ENCODE measurements around the gene CLINT1. TPM values are rescaled to one million over a fixed set of nuclear protein-coding genes. Genes with fewer than 3 reads are reported as not detected.
A peak's percentile ranks its signal among the peaks of the same experiment; 100 is the strongest.

Gene CLINT1
- total RNA-seq, 1 experiment from 2014 or later: 79.6 TPM

GRCh38 chr5:157836121-157836753 is 22.7 kb downstream of the CLINT1 start:
- CTCF ChIA-PET: interaction anchor here (0.5 kb wide), 1 partner anchor 21 kb away, joined by 3 read pairs; no protein-coding TSS in a partner anchor
- Mint-ChIP-seq H3K4me1 (peaks cover 5% of the 10 kb centered on the region; the same call in 1 of the 2 replicates), H3K36me3 (no peaks in the 10 kb centered on the region), H3K27ac (no peak overlapping the region; the same call in 1 of the 2 replicates), H3K9me3 (no peaks in the 10 kb centered on the region), H3K27me3 (ENCODE audit: low read depth) (no peaks in the 10 kb centered on the region), H3K4me3 (no peak overlapping the region)
- no peak for ATAC-seq
- no peak for TF ChIP-seq TEAD1 (CRISPR knock-in tag; IDR thresholded peaks at IDR 0.05)
- no peak for TF ChIP-seq ZNF263 (CRISPR knock-in tag; IDR thresholded peaks at IDR 0.05; ENCODE audit: low read depth)
- TF ChIP-seq ARID4B (CRISPR knock-in tag; IDR thresholded peaks at IDR 0.05; ENCODE audit: borderline replicate concordance): no peak
- POLR2A ChIA-PET: no interaction called here
- no peak for DNase-seq (ENCODE audit: low spot score)

GRCh38 chr5:157835041-157835440 is 23.9 kb downstream of the CLINT1 start:
- Mint-ChIP-seq H3K27me3 (ENCODE audit: low read depth) (no peaks in the 10 kb centered on the region), H3K9me3 (no peaks in the 10 kb centered on the region), H3K4me1 (peaks cover 5% of the 10 kb centered on the region; the same call in 1 of the 2 replicates), H3K27ac (0 out of 2 replicates have a peak overlapping the region, but pooled peaks have one; percentile 22), H3K36me3 (no peaks in the 10 kb centered on the region), H3K4me3 (no peak overlapping the region)
- no peak for DNase-seq (ENCODE audit: low spot score)
- POLR2A ChIA-PET: interaction anchor here (0.6 kb wide), 1 partner anchor 17 kb away, joined by 7 read pairs; no protein-coding TSS in a partner anchor
- CTCF ChIA-PET: interaction anchor here (1.0 to 1.1 kb wide), 3 partner anchors 20 to 160 kb away, joined by 3 read pairs; no protein-coding TSS in a partner anchor
- no peak for ATAC-seq
- TF ChIP-seq TEAD1 (CRISPR knock-in tag; IDR thresholded peaks at IDR 0.05) (no peak), JUN (CRISPR knock-in tag; IDR thresholded peaks at IDR 0.05) (no peak), GRHL2 (CRISPR knock-in tag; IDR thresholded peaks at IDR 0.05; ENCODE audit: insufficient replicate concordance, severe bottlenecking) (no peak), ZNF263 (CRISPR knock-in tag; IDR thresholded peaks at IDR 0.05; ENCODE audit: low read depth) (no peak), ZNF138 (CRISPR knock-in tag; conservative IDR thresholded peaks at IDR 0.05) (no peak), ATF3 (CRISPR knock-in tag; conservative IDR thresholded peaks at IDR 0.05) (no peak), ZNF423 (CRISPR knock-in tag; IDR thresholded peaks at IDR 0.05) (no peak), JAZF1 (CRISPR knock-in tag; IDR thresholded peaks at IDR 0.05) (no peak), USF2 (CRISPR knock-in tag; IDR thresholded peaks at IDR 0.05) (no peak)

- Mint-ChIP-seq H3K4me3 (no peak overlapping the region), H3K9me3 (no peaks in the 10 kb centered on the region), H3K4me1 (peaks cover 24% of the 10 kb centered on the region), H3K27me3 (ENCODE audit: low read depth) (no peaks in the 10 kb centered on the region), H3K36me3 (no peaks in the 10 kb centered on the region), H3K27ac (peak overlapping the region; percentile 60; the same call in 1 of the 2 replicates)
- ChIA-PET POLR2A (interaction anchor here (0.9 to 1.5 kb wide), 2 partner anchors 26 to 29 kb away, joined by 3 to 6 read pairs; no protein-coding TSS in a partner anchor), CTCF (interaction anchor here (0.6 to 3.7 kb wide), 36 partner anchors 9 to 1278 kb away, joined by 3 to 32 read pairs (median 4); partner anchors contain the start of genes CLINT1 and LSM11)
- ATAC-seq (peak; percentile 94), DNase-seq (ENCODE audit: low spot score) (peak; percentile 38)
- no peak for TF ChIP-seq ZNF281 (CRISPR knock-in tag; IDR thresholded peaks at IDR 0.05)
- no peak for TF ChIP-seq SMAD3 (CRISPR knock-in tag; IDR thresholded peaks at IDR 0.05; ENCODE audit: borderline replicate concordance)
- 0 out of 2 replicates have a peak, but pooled peaks have one; percentile 13 for TF ChIP-seq ZNF121 (CRISPR knock-in tag; IDR thresholded peaks at IDR 0.05)
- peak; percentile 54; the same call in 1 of the 2 replicates for TF ChIP-seq FOXP4 (CRISPR knock-in tag; IDR thresholded peaks at IDR 0.05)
- no peak for TF ChIP-seq TEAD1 (CRISPR knock-in tag; IDR thresholded peaks at IDR 0.05)
Observed at GRCh38 chr5:157828944-157829639, 29.9 kb downstream of the CLINT1 start.

All from WTC11 (cell line).